Fibroblast of gingiva (primary cell): ENCODE measurements around the gene ZFPM1.

ENCODE experiments used
- DNase-seq: peaks from one replicate; pipeline ENCODE4 v3.0.0-alpha.2; 2011; ENCODE audit warnings: low read depth

The ZFPM1 gene

GRCh38 chr16:88539652-88540345, 86.7 kb downstream of the ZFPM1 start:
- no peak for DNase-seq

- DNase-seq = no peak
These were observed 87.4 kb downstream of the ZFPM1 start for GRCh38 chr16:88540346-88540977.

GRCh38 chr16:88541831-88542616, 88.9 kb downstream of the ZFPM1 start:
- no peak for DNase-seq

GRCh38 chr16:88543230-88543813, 90.2 kb downstream of the ZFPM1 start:
- DNase-seq = no peak

- DNase-seq = no peak
These were observed 92.7 kb downstream of the ZFPM1 start for GRCh38 chr16:88545781-88546180.

- DNase-seq = no peak
These were observed 95.2 kb downstream of the ZFPM1 start for GRCh38 chr16:88548131-88548874.

- DNase-seq = no peak
These were observed 95.9 kb downstream of the ZFPM1 start for GRCh38 chr16:88548985-88549384.

- DNase-seq = no peak
These were observed 96.7 kb downstream of the ZFPM1 start for GRCh38 chr16:88549671-88550245.

- no peak for DNase-seq
These were observed 97.2 kb downstream of the ZFPM1 start for GRCh38 chr16:88550246-88550661.

GRCh38 chr16:88552166-88552565, 99.1 kb downstream of the ZFPM1 start:
- no peak for DNase-seq

GRCh38 chr16:88552815-88553214, 99.7 kb downstream of the ZFPM1 start:
- no peak for DNase-seq

- no peak for DNase-seq
These were observed 100.7 kb downstream of the ZFPM1 start for GRCh38 chr16:88553739-88554138.

- DNase-seq = no peak
These were observed 101.7 kb downstream of the ZFPM1 start for GRCh38 chr16:88554711-88555264.

GRCh38 chr16:88556294-88556988, 103.4 kb downstream of the ZFPM1 start:
- no peak for DNase-seq

GRCh38 chr16:88558457-88559442, 105.7 kb downstream of the ZFPM1 start:
- DNase-seq = peak; percentile 32

- no peak for DNase-seq
These were observed 107.8 kb downstream of the ZFPM1 start for GRCh38 chr16:88560714-88561484.

GRCh38 chr16:88561485-88562359, 108.6 kb downstream of the ZFPM1 start:
- peak; percentile 43 for DNase-seq

GRCh38 chr16:88566158-88566557, 113.1 kb downstream of the ZFPM1 start:
- no peak for DNase-seq
